GM19467 (cell line): ENCODE results near the gene NDUFV2.

Experiments
- ATAC-seq: cut with Tn5 transposase; IDR thresholded peaks from one replicate; pipeline ENCODE4 v1.9.1; 2021; ENCODE audit warnings: mild to moderate bottlenecking, moderate library complexity; ENCODE audit not compliant: unreplicated experiment

The NDUFV2 gene

DNA sequence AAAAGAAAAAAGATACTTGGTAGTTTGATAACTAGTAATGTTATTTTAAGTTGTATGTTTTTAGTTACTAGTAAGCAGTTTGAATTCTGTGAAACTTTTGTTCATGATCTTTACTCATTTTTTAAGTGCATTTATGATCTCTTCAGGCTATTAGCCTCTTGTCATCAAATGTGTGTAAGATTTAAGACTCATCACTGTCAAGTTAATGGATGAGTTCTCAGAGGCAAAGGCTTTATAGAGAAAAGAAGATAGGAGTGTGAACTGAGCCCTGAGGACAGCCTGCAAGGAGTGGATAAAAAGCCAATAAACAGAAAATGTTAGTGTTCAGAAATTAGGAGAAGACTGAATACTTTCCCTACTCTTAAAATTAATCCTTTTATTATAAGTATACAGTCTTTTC lies 13.5 kb downstream of the NDUFV2 start:
- no peak for ATAC-seq

DNA sequence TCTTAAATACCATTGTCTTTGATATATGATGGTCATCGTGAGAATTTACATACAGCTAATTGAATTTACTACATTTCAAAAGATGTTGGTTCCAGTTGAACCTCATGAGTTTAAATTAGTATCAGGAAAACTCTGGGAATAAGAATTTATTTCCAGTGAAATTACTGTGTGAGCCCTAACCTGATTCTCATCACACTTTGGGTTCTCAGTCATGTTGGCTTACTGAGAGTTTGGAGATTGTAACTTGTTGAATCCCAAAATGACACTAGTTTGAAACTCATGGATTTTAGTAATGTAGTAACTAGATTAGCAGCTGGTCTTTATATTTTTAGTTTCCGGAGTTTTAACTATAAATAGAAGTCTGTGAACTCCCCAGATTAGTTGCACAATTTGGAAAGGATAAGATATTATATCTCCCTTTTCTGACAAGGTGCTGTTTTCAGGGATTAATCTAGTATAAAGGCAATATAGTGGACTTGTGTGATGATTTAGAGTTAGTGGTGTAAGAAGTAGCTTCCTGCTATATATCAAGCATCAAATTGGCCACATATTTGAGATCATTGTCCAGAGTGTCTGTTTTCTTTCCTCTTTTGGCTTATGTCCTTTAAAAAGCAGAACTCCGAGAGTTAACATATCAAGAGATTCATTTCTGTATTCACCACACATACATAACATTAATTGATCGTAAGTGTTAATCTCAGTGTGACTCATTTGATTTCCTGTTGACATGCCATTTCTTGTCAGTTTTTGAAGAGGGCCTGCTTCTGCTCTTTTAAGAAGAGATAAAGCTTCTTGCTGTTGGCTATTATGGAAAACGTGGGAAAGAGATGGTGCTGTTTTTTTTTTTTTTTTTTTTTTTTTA lies 15.7 kb downstream of the NDUFV2 start:
- ATAC-seq: no peak

DNA sequence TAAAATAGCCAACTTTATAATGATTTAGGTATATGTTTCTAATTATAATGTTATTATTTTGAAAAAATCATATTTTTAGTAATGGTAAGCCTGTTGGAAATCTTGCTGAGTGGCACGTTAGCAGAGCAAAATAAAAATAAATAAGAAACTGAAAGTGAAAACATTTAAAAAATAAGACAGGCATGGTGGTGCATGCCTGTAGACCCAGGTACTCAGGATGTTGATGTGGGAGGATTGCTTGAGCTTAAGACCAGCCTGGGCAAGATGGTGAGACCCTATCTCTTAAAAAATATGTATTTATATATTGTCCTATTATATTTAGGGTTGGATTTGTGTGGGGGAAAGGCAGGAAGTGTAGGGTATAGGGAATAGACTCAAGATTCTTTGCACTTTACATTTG lies 18.3 kb downstream of the NDUFV2 start:
- no peak for ATAC-seq

DNA sequence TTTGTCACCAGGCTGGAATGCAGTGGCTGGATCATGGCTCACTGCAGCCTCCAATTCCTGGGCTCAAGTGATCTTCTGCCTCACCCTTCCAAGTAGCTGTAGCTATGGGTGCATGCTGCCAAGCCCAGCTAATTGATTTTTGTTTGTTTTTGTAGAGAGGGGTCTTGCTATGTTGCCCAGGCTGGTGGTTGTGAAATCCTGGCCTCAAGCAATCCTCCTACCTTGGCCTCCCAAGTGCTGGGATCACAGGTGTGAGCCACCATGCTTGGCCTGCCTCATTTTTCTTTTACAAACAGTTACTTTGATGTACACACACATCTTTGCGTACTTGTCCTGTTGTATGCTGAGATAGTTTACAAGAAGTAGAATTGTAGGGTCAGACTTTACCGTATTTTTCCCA lies 21.0 kb downstream of the NDUFV2 start:
- ATAC-seq: no peak

DNA sequence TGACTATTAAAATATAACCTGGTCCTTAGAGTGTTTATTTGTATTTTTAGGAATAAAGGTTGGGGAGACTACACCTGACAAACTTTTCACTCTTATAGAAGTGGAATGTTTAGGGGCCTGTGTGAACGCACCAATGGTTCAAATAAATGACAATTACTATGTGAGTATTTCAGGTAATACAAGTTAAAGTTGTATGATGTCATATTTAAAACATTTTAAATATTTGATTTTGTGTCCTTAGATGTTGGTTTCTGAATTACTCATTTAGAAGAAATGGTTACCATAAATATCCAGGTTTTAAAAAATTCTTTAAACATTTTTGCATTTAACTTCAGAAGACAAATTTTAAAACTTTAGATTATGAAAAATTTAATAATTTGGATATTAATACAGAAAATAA lies 22.3 kb downstream of the NDUFV2 start:
- ATAC-seq: no peak

DNA sequence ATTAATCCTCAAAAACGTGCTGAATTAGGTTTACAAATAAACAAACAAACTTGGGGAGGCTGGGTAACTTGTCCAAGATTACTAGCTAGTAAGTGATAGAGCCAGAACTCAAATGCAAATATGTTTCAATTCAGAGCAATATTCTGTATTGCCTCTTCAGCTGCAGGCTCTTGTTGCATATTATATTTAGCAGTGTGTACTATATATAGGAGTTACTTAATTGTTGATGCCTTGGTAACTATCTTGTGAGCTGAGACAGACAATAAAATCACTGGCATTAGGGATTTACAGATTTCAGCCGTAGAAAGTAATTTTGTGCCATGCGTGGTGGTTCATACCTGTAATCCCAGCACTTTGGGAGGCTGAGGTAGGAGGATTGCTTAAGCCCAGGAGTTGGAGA lies 23.8 kb downstream of the NDUFV2 start:
- ATAC-seq: no peak

DNA sequence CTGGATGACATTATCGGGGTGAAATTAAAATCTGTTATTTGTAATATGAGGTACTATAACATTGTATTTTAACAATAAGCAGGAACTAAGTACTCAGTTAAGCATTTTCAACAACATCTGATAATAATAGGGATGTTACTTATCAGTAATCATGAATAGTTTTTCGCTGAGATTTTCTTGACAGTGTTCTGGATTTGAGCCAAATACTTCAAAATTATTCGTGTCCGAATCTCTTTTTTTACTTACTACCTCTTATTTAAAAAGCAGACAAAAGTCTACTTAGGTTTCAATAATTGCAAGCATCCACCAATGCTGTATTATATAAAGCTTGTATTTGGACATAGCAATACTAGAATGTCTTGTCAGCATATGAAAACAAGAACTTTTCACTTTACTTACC lies 27.7 kb downstream of the NDUFV2 start:
- no peak for ATAC-seq

DNA sequence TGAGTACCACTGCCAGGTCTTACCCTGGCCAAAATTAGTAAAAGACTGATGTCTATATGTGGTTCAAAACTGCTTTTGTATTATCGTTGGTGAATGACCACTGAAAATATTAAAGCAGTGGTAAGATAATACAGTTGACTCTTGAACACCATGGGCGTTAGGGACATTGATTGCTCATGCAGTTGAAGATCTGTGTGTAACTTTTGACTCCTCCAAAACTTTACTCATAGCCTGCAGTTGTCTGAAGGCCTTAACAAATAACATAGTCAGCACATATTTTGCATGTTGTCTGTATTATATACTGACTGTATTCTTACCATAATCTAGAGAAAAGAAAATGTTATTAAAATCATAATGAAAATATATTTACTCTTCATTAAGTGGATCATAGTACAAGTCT lies 28.3 kb downstream of the NDUFV2 start:
- no peak for ATAC-seq

DNA sequence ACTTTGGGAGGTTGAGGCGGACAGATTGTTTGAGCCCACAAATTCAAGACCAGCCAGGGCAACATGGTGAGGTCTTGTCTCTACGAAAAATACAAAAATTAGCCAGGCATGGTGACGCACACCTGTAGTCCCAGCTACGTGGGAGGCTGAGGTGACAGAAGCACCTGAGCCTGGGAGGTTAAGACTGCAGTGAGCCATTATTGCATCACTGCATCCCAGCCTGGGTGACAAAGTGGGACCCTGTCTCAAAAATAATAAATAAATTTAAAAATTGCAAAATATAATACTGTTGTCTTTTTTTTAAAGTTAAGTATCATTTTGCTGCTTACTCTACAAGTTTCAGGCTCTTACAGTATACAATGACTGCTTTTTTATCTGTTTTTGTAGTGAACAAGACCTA lies 30.1 kb downstream of the NDUFV2 start:
- ATAC-seq: no peak

DNA sequence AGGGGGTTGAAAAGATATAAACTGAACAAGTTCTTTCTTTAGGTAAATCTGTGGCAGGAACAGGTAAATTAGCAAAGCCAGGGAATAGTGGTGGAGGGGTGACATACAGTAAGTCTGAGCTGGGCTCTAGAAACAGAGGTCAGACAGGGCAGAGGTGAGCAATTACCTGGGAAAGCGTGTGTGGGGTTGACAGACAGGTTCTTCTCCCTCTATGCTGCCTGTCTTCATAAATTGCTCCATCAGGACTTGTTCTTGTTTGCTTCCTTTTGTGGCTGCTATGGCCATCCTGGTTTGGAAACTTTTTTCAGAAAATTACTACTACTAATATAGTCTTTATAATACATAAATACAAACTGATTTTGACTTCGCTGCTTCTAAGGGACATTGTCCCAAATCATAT lies 30.7 kb downstream of the NDUFV2 start:
- ATAC-seq: no peak

DNA sequence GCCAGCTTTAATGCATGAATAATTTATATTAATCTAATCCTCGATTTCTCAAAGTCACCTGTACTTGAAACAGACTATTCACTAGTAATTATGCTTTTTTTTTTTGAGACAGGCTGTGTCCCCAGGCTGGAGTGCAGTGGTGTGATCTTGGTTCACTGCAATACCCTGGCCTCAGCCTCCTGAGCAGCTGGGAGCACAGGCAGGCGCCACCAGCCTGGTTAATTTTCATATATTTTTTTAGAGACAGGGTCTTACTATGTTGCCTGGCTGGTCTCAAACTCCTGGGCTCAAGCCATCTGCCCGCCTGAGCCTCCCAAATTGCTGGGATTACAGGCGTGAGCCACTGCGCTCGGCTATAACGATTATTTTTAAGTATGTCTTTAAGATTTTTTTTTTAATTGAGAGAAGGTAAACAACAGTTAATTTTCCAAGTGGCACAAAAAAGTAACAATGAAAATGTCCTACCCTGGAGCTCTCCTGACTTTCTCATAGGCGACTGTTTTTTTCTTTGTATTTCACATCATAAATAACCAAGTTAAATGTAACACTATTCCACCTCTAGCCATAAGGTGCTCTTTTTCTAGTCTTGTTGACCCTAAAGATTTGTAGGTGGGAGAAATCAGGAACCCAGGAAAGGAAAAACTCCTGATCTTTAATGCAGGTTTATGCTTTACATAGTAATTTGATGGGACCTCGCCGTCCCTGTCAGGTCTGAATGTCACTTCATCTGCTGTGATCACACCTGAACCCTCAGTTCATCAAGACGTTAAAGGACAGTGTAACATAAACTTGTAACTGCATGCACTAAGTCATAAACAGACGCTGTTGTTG lies 32.8 kb downstream of the NDUFV2 start:
- ATAC-seq: peak; percentile 0

DNA sequence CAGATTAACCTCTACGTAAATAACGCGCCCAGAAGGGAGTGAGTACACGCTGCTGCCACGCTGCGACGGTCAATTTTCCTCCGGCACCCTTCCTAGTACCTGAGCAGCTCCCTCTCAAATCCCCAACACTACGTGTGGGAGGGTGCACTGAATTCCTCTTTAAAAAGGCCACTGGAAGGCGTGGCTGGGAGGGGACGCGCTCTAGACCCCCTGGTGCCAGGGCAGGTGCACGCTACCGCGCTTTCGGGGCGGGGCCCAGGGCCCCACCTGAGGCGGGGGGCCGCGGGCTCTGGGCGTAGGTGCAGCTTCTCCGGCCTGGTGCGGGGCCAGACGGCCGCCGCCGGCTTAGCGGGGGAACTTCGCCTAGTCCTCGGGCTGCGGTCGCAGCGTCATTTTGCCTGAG lies 33.4 kb downstream of the NDUFV2 start:
- peak; percentile 10 for ATAC-seq

DNA sequence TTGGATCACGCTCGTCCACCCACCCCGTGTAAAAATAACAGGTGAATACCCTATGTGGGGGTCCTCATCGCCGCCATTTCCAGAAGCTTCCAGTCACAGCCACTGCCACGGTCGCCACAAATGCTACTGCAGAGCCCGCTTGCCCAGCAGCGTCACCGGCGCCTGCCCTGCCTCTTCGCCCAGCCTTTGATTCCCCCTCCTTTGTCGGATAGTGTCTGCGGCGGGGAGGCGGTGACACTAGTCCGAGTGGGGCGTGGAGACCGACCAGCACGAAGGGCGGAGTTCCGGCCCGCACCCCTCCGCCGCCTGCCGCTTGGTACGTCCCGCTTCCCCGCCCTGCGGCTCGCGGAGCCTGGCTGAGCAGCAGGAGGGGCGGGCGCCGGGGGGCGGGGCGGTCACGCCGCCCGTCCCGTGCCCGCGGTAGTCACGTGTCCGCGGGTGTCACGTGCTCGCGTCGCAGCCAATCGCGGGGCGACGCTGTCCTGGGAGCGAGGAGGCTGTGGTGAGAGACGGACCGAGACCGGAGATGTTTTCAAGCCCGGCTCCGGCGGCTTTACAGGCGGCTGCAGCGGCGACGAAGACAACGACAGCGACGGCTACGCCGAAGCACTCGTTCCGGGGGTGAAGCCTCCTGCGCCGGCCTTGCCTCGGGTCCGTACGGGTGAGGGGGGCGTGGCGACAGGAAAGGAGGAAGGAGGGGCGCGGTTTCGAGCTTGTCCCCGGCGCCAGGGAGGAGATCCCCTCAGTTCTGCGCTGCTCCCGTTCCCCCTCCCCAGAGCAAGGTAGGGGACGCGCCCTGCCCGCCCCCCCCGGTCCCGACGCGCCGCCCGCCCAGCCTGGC lies 34.0 kb downstream of the NDUFV2 start, which contains the start of gene ANKRD12:
Gene ANKRD12 (plus strand): TSS at position 467 of the 841 bp plus-strand sequence. CDS start 45,652 bp downstream, outside the sequence.
- peak; percentile 72 for ATAC-seq

DNA sequence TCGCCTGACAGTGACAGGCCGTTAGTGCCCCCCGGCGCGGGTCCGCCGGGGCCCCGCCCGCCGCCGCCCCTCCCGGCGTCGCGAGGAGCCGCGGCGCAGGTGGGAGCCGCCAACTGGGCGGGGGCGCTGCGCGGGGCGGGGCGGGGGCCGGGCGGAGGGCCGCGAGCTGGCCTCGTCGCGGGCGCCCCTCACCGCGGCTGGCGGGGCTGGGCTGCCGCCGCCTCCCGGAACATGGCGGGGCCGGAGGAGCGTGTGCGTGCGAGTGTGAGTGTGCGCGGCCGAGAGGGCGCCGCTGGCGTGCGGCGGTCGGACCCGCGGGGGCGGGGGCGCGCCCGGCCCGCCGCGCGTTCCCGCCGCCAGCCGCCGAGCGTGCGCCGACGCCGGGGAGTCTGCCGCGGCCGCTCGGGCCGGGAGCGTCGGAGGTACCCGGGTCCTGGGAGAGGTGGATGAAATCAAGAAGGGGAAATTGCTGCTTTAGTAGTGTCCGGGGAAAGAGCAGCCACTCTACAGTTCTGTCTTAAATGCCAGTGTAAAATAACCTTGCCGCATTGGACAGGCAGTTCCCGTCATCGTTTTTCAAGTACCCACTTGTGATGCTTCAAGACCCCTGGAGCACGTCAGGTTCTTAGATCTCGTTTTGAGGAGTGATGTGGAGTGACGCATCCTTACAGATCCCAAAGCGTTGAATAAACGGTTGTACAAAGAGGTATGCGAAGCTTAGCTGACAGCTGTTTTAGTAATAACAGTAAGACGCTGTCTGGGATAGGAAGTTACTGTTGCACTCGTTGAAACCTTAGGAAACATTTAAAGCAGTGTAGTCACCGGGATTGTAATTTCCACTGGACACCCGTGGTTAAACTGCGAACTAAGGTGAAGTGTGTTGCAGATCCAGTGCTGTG lies 34.9 kb downstream of the NDUFV2 start:
- peak; percentile 32 for ATAC-seq

DNA sequence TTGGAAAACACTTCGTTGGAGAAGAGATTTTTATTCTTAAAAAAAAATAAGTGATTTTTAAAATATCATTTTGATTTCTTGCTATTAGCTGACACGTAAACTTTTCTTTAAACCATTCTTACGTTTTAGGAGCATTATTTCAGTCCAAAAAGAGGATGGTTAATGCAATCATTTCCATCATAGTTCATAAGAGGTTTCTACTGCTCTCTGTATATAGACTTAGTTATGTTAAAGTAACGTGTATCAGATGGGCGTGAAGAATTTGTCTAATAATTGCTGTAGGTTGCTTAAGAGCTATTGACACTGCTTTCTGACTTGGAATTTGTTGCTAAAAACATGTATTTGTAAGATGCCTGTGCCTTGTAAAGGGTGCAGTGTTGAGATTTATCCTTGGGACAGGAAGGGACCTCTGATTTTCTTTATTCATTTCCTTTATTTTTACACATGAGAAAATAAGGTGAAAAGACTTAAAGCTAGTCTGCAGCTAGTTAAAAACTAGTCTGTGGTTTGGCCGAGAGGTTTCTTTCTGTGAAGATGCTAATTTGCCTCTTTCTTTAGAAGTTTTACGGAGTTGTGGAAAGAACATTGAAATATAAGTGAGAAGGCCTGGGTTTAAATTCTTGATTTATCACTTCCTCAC lies 37.0 kb downstream of the NDUFV2 start:
- ATAC-seq: no peak

DNA sequence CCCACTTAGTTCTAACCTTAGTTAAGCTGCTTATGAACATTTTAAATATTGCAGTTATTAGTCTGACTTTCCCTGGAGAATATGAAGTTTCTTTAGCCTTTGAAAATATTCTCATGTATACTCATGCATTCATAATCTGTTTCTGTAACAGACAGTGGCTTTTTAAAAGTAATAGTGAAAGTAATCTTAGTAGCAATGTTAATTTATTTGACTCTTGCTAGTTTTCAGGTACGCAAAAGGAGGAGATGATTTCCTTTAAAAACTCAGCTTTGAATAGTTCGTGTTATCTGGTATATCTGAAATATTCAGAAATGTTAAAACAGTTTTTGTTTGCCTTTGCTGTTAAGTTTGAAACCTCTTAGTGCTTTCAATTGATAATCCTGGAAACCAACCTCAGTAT lies 37.9 kb downstream of the NDUFV2 start:
- no peak for ATAC-seq

DNA sequence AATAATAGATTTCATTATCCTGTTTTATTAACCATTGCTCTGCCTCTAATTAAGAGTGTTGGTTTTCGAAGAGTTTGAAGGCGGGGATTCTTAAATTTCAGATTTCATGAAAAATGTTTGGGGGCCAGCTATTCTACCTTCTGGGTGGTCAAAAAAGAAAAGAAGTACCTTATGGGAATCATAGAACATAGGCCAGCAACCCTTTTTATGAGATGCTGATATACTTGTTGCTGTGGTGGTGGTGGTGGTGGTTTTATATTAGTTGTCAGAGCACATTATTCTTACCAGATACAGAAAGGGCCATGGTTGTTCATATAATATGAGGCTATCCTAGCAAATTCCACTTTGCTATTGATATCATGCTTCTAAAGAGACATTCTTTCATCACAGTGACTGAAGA lies 38.5 kb downstream of the NDUFV2 start:
- no peak for ATAC-seq

DNA sequence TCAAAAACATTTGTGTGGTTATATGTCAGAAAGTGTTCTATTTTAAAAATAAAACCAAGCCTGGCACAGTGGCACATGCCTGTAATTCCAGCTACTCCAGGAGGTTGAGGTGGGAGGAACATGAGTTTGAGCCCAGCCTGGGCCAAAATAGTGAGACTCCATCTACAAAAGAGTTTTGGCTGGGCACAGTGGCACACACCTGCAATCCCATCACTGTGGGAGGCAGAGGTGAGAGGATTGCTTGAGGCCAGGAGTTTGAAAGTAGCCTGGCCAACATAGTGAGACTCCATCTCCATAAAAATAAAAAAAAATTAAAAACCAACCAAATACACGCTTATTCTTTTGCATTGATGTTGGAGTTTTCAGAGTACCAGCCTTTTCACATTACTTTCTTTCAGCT lies 43.7 kb downstream of the NDUFV2 start:
- no peak for ATAC-seq

DNA sequence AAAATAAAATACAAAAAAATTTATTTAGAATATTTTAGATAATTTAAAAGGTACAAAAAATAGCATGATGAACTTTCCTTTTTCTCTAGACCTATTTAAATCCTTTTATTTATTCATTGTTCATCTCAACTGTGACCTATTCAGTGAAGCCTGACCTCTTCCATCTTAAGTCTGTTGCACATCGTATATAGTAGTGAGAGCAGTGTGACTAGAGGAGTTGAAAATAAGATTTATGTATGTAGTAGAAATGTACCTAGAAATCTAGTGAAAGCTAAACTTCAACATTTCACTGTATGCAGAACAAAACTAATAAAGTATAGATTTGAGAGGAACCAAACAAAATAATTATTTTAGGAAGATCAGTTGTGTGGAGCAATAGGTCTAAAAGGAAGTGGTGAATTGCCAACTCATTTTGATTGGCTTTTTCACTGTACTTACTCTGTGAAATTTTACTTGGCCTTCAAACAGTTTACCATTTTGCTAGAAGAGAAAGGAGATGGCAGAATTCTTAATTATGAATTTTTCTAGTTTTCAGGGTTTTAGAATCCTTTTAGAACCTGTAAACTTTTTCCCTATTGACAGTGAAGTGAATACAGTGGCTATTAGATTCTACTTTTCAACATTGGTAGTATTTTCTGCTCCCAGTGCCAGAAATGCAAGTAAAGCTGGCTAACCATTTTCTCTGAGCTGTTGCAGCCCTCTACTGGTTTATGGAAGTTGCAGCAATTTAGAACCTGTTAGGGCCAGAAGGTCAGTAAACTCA lies 45.1 kb downstream of the NDUFV2 start:
- no peak for ATAC-seq
